ENCODE measurements around the gene DYRK1B.

DYRK1B gene

GRCh38 chr19:39807846-39808364 lies 26.1 kb downstream of the DYRK1B start:
- no peak for DNase-seq

DNA sequence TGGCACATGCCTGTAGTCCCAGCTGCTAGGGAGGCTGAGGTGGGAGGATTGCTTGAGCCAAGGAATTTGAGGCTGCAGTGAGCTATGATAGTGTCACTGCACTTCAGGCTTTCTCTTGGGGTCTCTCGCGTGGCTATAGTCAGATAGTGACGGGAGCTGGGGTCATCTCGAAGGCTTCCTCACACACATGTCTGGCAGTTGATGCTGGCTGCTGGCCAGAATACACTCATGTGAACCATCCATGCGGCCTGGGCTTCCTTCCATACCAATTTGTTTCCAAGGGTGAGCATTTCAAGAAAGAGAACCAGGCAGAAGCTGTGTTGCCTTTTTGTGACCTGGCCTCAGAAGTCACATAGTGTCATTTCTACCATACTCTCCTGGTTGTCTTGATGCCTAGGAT lies 28.9 kb downstream of the DYRK1B start:
- DNase-seq: no peak

- DNase-seq: no peak
Measured at GRCh38 chr19:39802958-39803357, 31.0 kb downstream of the DYRK1B start.

GRCh38 chr19:39797083-39797482 lies 36.9 kb downstream of the DYRK1B start:
- no peak for DNase-seq

- DNase-seq: no peak
Measured at GRCh38 chr19:39796000-39796498, 37.9 kb downstream of the DYRK1B start.

DNA sequence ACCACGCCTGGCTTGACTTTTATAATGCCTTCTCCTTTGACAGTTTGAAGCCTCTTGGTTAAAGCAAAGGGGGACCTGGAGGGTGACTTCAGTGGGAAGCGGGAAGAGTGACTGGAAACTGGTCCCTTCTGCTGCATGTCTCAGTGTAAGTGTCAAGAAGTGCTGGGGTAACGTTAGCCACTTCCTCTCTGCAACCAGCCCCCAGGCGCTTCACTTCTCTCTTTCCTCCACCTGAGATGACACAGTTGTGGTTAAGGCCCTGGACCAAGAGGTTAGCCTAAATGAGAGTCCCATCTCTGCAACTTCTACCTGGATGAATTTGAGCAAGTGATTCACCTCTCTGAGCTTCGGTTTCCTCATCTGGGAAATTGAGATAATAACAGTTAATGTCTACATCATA lies 39.0 kb downstream of the DYRK1B start:
- no peak for DNase-seq

DNA sequence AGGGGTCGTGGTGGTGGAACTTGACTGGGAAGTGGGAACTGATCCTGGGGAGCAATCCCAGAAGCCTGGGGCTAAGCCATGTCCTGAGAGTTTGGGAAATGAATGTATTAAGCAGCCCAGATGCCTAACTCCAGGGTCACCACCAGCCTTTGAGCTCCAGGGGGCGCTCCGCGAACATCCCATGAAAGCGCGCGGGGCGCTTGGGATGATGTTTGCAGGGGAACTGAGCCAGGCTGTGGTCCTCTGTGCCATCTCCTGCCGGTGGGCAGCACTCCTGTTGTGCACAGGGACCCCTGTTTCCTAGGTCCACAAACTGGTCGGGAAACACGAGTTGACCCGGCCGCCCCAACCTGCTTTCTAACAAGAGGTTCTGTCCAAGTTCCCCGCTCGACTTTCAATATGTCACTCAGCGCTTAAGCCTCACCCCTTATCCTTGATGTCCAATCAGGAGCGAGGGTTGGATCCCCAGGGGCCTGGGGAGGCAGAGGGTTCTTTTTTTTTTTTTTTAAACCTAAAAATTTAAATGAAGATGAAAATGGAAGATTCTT lies 40.9 kb downstream of the DYRK1B start:
- DNase-seq: peak; percentile 46 to 61 (median 54)

GRCh38 chr19:39788244-39788643 lies 45.7 kb downstream of the DYRK1B start:
- DNase-seq: no peak

DNA sequence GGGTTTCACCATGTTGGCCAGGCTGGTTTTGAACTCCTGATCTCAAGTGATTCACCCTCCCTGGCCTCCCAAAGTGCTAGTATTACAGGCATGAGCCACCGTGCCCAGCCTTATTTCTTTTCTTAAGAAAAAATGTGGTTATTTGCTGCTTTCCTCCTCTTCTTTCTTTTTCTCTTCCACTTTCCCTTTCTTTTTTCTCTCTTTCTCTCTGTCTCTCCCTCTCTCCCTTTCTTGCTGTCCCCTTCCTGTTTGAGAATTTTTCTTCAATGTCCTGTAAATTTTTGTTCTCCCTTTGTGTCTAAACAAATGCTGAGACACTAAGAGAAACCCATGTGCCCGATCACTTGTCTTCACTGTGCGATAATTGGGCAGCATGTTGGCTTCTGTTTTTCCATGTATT lies 53.1 kb downstream of the DYRK1B start:
- DNase-seq: no peak

DNA sequence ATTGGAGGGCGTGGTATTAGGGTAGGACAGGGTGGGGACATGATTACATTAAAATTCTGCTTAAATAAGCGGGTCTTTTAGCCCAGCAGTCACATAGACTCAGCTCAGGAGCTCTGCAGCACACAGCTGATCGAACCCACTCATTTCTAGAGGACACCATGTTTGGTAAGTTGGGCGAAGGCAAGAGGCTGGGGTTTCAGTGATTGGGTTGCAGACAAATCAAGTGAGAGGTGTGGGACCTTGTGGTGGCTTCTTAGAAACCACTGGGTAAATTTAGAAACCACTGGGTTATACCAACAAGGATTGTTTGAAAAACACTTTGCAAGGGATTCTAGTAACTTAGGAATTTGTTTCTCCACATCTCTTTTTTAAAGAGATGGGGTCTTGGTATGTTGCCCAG lies 55.2 kb downstream of the DYRK1B start, which contains the start of gene LEUTX:
Gene LEUTX (plus strand): TSS at position 92 of the 400 bp plus-strand sequence. CDS start 67 bp downstream, at position 159.
- no peak for DNase-seq

Data from activated CD4-positive, CD25-positive, alpha-beta regulatory T cell (primary cell).